ENCODE measurements around the gene BLM. TPM values are rescaled to one million over a fixed set of nuclear protein-coding genes. Genes with fewer than 3 reads are reported as not detected.

BLM gene
- total and polyA plus RNA-seq, 10 of the 15 experiments (the other 5 are each of a cell fraction or from before 2014, with no cell fraction given), result 23.0 to 68.4 (median 43.9) TPM

DNA sequence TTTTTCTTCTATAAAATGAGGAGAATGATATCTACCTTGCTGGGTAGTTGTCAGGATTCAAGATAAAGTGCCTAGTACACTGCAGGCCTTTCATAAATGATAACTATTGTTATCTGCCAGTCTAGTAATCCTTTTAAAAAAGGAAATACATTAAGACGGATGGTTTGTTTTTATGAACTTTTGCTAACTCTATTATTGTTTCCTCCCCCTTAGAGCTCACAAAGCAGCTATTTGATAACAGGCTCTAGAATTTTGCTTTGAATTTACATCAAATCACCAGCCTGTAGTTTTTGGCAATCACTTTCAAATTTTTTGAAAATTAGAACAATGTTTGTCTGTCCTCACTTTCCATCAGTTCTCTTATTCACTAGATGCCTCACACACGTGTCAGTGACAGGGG, 39.8 kb downstream of the BLM start:
- no TSS peak for BruUV-seq (replicated peaks)
- H3K27me3 ChIP-seq (replicated peaks in 1 of 2; ENCODE audit: control insufficient read depth in 2 of 2, insufficient read depth in 2 of 2, low read length in 1 of 2), result no peaks in the 10 kb centered on the region
- WGBS (ENCODE audit: insufficient coverage, insufficient replicate concordance, low lambda C conversion rate, missing lambda C conversion rate), result 78% methylated on average over 2 of the region's 2 CpGs
- no peak for FAIRE-seq
- ChIA-PET CTCF (interaction anchor here (1.2 kb wide), 1 partner anchor 437 kb away, joined by 3 read pairs; no protein-coding TSS in a partner anchor), SMC1A (ENCODE audit: uncharacterized antibody, unreplicated experiment) (no interaction called here), RAD21 (ENCODE audit: unreplicated experiment) (no interaction called here), POLR2A (interaction anchor here (0.5 kb wide), 1 partner anchor 606 kb away, joined by 3 read pairs; no protein-coding TSS in a partner anchor)
- no peaks in the 10 kb centered on the region for H3K4me1 ChIP-seq (ENCODE audit: control insufficient read depth, insufficient read depth, low read length)
- ATAC-seq, result no peak
- no peaks in the 10 kb centered on the region for H3K9me3 ChIP-seq (replicated peaks; ENCODE audit: control insufficient read depth, insufficient read depth, low read length)
- no peak overlapping the region for H3K4me2 ChIP-seq (ENCODE audit: control insufficient read depth, insufficient read depth)
- H4K20me1 ChIP-seq (ENCODE audit: control insufficient read depth, insufficient read depth), result no peaks in the 10 kb centered on the region
- H3K4me3 ChIP-seq, result no peak overlapping the region
- intact Hi-C loops (cut with micrococcal nuclease; ENCODE audit: unreplicated experiment), result no loop called here
- H3K27ac ChIP-seq (ENCODE audit: control insufficient read depth, insufficient read depth), result no peak overlapping the region
- no peak overlapping the region for H2AFZ ChIP-seq (ENCODE audit: control insufficient read depth, low read depth, low read length)
- no peak overlapping the region for H3K9ac ChIP-seq (ENCODE audit: control insufficient read depth, insufficient read depth, low read length)
- in situ Hi-C loops (cut with MboI), result no loop called here
- H3K79me2 ChIP-seq (ENCODE audit: control insufficient read depth, insufficient read depth, low read length), result no peaks in the 10 kb centered on the region
- no peak for DNase-seq (ENCODE audit: low read depth, low spot score)
- TF ChIP-seq RCOR1 (conservative IDR thresholded peaks at IDR 0.05; ENCODE audit: low read depth, low read length) (no peak), HCFC1 (IDR thresholded peaks at IDR 0.05; ENCODE audit: low read length) (no peak), MEF2B (IDR thresholded peaks at IDR 0.05; ENCODE audit: partially characterized antibody, poor library complexity, severe bottlenecking) (no peak), NBN (IDR thresholded peaks at IDR 0.05) (no peak)
- TF ChIP-seq, protein P1, sequence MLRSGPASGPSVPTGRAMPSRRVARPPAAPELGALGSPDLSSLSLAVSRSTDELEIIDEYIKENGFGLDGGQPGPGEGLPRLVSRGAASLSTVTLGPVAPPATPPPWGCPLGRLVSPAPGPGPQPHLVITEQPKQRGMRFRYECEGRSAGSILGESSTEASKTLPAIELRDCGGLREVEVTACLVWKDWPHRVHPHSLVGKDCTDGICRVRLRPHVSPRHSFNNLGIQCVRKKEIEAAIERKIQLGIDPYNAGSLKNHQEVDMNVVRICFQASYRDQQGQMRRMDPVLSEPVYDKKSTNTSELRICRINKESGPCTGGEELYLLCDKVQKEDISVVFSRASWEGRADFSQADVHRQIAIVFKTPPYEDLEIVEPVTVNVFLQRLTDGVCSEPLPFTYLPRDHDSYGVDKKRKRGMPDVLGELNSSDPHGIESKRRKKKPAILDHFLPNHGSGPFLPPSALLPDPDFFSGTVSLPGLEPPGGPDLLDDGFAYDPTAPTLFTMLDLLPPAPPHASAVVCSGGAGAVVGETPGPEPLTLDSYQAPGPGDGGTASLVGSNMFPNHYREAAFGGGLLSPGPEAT (IDR thresholded peaks at IDR 0.05; ENCODE audit: low read depth), result no peak
- H3K36me3 ChIP-seq (ENCODE audit: control insufficient read depth in 2 of 2, insufficient read depth in 2 of 2, low read length in 1 of 2), result peaks cover 7 to 28% of the 10 kb centered on the region in 2 experiments

DNA sequence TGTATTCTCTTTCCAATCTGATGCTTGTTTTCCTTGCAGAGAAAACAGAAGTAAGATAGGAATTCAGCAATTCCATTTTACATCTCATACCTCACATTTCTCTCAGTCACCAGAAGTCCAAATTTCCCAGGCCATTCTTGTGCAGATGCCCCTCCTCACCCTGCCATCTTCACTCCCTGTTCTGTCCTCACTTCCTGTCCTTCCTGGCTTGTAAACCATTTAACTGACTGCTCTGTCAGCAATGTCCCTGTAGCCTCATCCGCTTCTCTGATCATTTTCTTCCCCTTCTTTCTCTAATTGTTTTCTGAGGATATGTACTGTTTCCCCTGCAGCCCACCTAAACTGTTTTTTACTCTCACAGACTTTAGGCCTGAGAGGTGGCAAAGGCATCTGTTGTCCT, 40.3 kb downstream of the BLM start:
- FAIRE-seq, result no peak
- H4K20me1 ChIP-seq (ENCODE audit: control insufficient read depth, insufficient read depth), result no peaks in the 10 kb centered on the region
- ChIA-PET RAD21 (ENCODE audit: unreplicated experiment) (no interaction called here), CTCF (no interaction called here), SMC1A (ENCODE audit: uncharacterized antibody, unreplicated experiment) (interaction anchor here (1.9 kb wide), 1 partner anchor 109 kb away, joined by 4 read pairs; no protein-coding TSS in a partner anchor), POLR2A (interaction anchor here (0.5 kb wide), 1 partner anchor 607 kb away, joined by 3 read pairs; no protein-coding TSS in a partner anchor)
- no peak overlapping the region for H2AFZ ChIP-seq (ENCODE audit: control insufficient read depth, low read depth, low read length)
- no TSS peak for BruUV-seq (replicated peaks)
- H3K9ac ChIP-seq (ENCODE audit: control insufficient read depth, insufficient read depth, low read length), result no peak overlapping the region
- H3K4me2 ChIP-seq (ENCODE audit: control insufficient read depth, insufficient read depth), result no peak overlapping the region
- peaks cover 7 to 32% of the 10 kb centered on the region in 2 experiments for H3K36me3 ChIP-seq (ENCODE audit: control insufficient read depth in 2 of 2, insufficient read depth in 2 of 2, low read length in 1 of 2)
- no peak for DNase-seq (ENCODE audit: low read depth, low spot score)
- no peak overlapping the region for H3K27ac ChIP-seq (ENCODE audit: control insufficient read depth, insufficient read depth)
- no peak overlapping the region for H3K4me3 ChIP-seq
- in situ Hi-C loops (cut with MboI) (no loop called here), intact Hi-C loops (cut with micrococcal nuclease; ENCODE audit: unreplicated experiment) (no loop called here)
- ATAC-seq, result no peak
- no peaks in the 10 kb centered on the region for H3K79me2 ChIP-seq (ENCODE audit: control insufficient read depth, insufficient read depth, low read length)
- H3K9me3 ChIP-seq (replicated peaks; ENCODE audit: control insufficient read depth, insufficient read depth, low read length), result no peaks in the 10 kb centered on the region
- no peaks in the 10 kb centered on the region for H3K4me1 ChIP-seq (ENCODE audit: control insufficient read depth, insufficient read depth, low read length)
- H3K27me3 ChIP-seq (replicated peaks in 1 of 2; ENCODE audit: control insufficient read depth in 2 of 2, insufficient read depth in 2 of 2, low read length in 1 of 2), result no peaks in the 10 kb centered on the region
- WGBS (ENCODE audit: insufficient coverage, insufficient replicate concordance, low lambda C conversion rate, missing lambda C conversion rate), result 100% methylated on average over 1 of the region's 1 CpG
- TF ChIP-seq NR2C2 (IDR thresholded peaks at IDR 0.05; ENCODE audit: borderline replicate concordance, control insufficient read depth, insufficient read length, low read depth) (no peak), GATAD2B (conservative IDR thresholded peaks at IDR 0.05; ENCODE audit: low read depth) (no peak), RAD51 (IDR thresholded peaks at IDR 0.05) (no peak), CREB1 (IDR thresholded peaks at IDR 0.05; ENCODE audit: low read depth) (no peak), NBN (IDR thresholded peaks at IDR 0.05) (no peak)
- TF ChIP-seq, protein P2, sequence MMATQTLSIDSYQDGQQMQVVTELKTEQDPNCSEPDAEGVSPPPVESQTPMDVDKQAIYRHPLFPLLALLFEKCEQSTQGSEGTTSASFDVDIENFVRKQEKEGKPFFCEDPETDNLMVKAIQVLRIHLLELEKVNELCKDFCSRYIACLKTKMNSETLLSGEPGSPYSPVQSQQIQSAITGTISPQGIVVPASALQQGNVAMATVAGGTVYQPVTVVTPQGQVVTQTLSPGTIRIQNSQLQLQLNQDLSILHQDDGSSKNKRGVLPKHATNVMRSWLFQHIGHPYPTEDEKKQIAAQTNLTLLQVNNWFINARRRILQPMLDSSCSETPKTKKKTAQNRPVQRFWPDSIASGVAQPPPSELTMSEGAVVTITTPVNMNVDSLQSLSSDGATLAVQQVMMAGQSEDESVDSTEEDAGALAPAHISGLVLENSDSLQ (IDR thresholded peaks at IDR 0.05), result no peak

Data from GM12878 (cell line).